SK-N-SH (cell line): ENCODE data around the gene BCAS3. TPM values are rescaled to one million over a fixed set of nuclear protein-coding genes. Genes with fewer than 3 reads are reported as not detected.
"Not testable (repeated sequence)": the region's sequence is repeated elsewhere in the genome, so short reads cannot be mapped to it uniquely, and the experiment has no call there.

Source experiments
- CTCF ChIA-PET: fragments of 300-600, 350-600 bp; formaldehyde crosslinking; extraction: SDS; loops from one replicate; lab custom pipeline; 2021; lab: Yijun Ruan, JAX
- POLR2A ChIA-PET: fragments of 350-600 bp; sonication (Branson Sonifier 250); formaldehyde crosslinking; extraction: SDS; loops from one replicate; lab custom pipeline; 2020; ENCODE audit warnings: antibody characterized with exemption, inconsistent platforms; lab: Yijun Ruan, JAX
- DNase-seq: peaks from one replicate; pipeline ENCODE4 v3.0.0; 2012
- H2AFZ ChIP-seq: fragments of 200-600 bp; sonication (generic); 2 replicates; pipeline ENCODE4 v1.8.1; 2016; ENCODE audit warnings: antibody characterized with exemption, mild to moderate bottlenecking, low read depth
- H3F3A ChIP-seq: fragments of 200-600 bp; sonication (generic); replicated peaks from 2 replicates; pipeline ENCODE3; 2016; ENCODE audit warnings: antibody characterized with exemption, mild to moderate bottlenecking; ENCODE audit not compliant: insufficient read depth
- H3K27ac ChIP-seq, 2 experiments: fragments of 200-500 bp in 1 of 2; fragments of 200-600 bp in 1 of 2; sonication (Bioruptor generic) in 1 of 2; sonication (generic), shearing (Covaris generic) in 1 of 2; 2 replicates each; pipeline versions ENCODE4 v1.5.1 to v1.6.1; 2014 to 2016; ENCODE audit warnings: low read depth in 2 of 2, inconsistent platforms in 1 of 2, low read length in 1 of 2, mild to moderate bottlenecking in 1 of 2, mixed read lengths in 1 of 2
- H3K27me3 ChIP-seq: fragments of 200-600 bp; sonication (generic), shearing (Covaris generic); 2 replicates; pipeline ENCODE4 v1.6.1; 2016; ENCODE audit warnings: mixed run types; ENCODE audit not compliant: insufficient read depth
- H3K36me3 ChIP-seq, 2 experiments: fragments of 200-500 bp in 1 of 2; fragments of 200-600 bp in 1 of 2; sonication (Bioruptor generic) in 1 of 2; sonication (generic) in 1 of 2; replicated peaks in 1 of 2; 2 replicates each; pipeline versions ENCODE3 to v1.5.1; 2014 to 2016; ENCODE audit warnings: low read length in 1 of 2, mild to moderate bottlenecking in 1 of 2; ENCODE audit not compliant: insufficient read depth in 2 of 2, control insufficient read depth in 1 of 2
- H3K4me1 ChIP-seq, 2 experiments: fragments of 200-500 bp in 1 of 2; fragments of 200-600 bp in 1 of 2; sonication (Bioruptor generic) in 1 of 2; sonication (generic), shearing (Covaris generic) in 1 of 2; 2 replicates each; pipeline versions ENCODE4 v1.5.1 to v1.6.1; 2014 to 2016; ENCODE audit warnings: low read depth in 1 of 2, low read length in 1 of 2, mixed run types in 1 of 2; ENCODE audit not compliant: insufficient read depth in 2 of 2, control insufficient read depth in 1 of 2
- H3K4me2 ChIP-seq: fragments of 200-600 bp; sonication (generic), shearing (Covaris generic); 2 replicates; pipeline ENCODE4 v1.6.1; 2017; ENCODE audit warnings: mixed run types
- H3K4me3 ChIP-seq, 2 experiments: fragments of 200-500 bp in 1 of 2; fragments of 200-600 bp in 1 of 2; sonication (Bioruptor generic) in 1 of 2; sonication (generic), shearing (Covaris generic) in 1 of 2; 2 replicates each; pipeline versions ENCODE4 v1.5.1 to v1.8.1; 2014 to 2016; ENCODE audit warnings: low read depth in 2 of 2, inconsistent platforms in 1 of 2, low read length in 1 of 2, mild to moderate bottlenecking in 1 of 2, mixed read lengths in 1 of 2, moderate library complexity in 1 of 2
- H3K79me2 ChIP-seq: fragments of 200-600 bp; sonication (generic); 2 replicates; pipeline ENCODE4 v1.8.1; 2017; ENCODE audit warnings: mild to moderate bottlenecking; ENCODE audit not compliant: insufficient read depth
- H3K9ac ChIP-seq: fragments of 200-600 bp; sonication (generic); 2 replicates; pipeline ENCODE4 v1.6.1; 2017; ENCODE audit warnings: mixed run types
- H3K9me2 ChIP-seq: fragments of 200-600 bp; sonication (generic); 2 replicates; pipeline ENCODE4 v1.6.1; 2017; ENCODE audit warnings: mixed run types
- H3K9me3 ChIP-seq: fragments of 200-600 bp; sonication (generic); 2 replicates; pipeline ENCODE4 v1.6.1; 2017; ENCODE audit warnings: mixed run types, mild to moderate bottlenecking, moderate library complexity
- H4K20me1 ChIP-seq: fragments of 200-600 bp; sonication (generic); 2 replicates; pipeline ENCODE4 v1.6.1; 2017; ENCODE audit warnings: mild to moderate bottlenecking, mixed run types; ENCODE audit not compliant: insufficient read depth
- CHD2 ChIP-seq: fragments of 150-350 bp; IDR thresholded peaks from 2 replicates; pipeline ENCODE4 v1.6.1; 2018; ENCODE audit warnings: low read length; ENCODE audit not compliant: partially characterized antibody
- EP300 ChIP-seq, 2 experiments: IDR thresholded peaks; 2 replicates each; pipeline versions ENCODE4 v1.4.0 to v1.6.1; 2012; ENCODE audit warnings: borderline replicate concordance in 1 of 2, low read depth in 1 of 2, low read length in 1 of 2
- FOSL2 ChIP-seq: IDR thresholded peaks from 2 replicates; pipeline ENCODE4 v1.4.0; 2012; ENCODE audit warnings: low read depth, mild to moderate bottlenecking, moderate library complexity, borderline replicate concordance
- GATA2 ChIP-seq: sonication (generic); formaldehyde crosslinking; IDR thresholded peaks from 2 replicates; pipeline ENCODE4 v1.5.0; 2020; ENCODE audit warnings: mild to moderate bottlenecking, missing genetic modification reagents
- JUND ChIP-seq: IDR thresholded peaks from 2 replicates; pipeline ENCODE4 v1.4.0; 2012
- RAD21 ChIP-seq: IDR thresholded peaks from 2 replicates; pipeline ENCODE4 v1.6.1; 2012; ENCODE audit warnings: mild to moderate bottlenecking, low read length
- REST ChIP-seq: IDR thresholded peaks from 2 replicates; pipeline ENCODE4 v1.6.1; 2012; ENCODE audit warnings: mild to moderate bottlenecking, low read depth, low read length, moderate library complexity
- TAF1 ChIP-seq: IDR thresholded peaks from 2 replicates; pipeline ENCODE4 v1.6.1; 2012; ENCODE audit warnings: low read depth, mild to moderate bottlenecking, low read length, moderate library complexity, borderline replicate concordance
- USF2 ChIP-seq: fragments of 150-350 bp; IDR thresholded peaks from 2 replicates; pipeline ENCODE4 v1.6.1; 2017; ENCODE audit warnings: antibody characterized with exemption, low read length, low read depth, borderline replicate concordance
- WGBS: methylation state at CpG from one replicate; pipeline ENCODE4 v1.1.6; 2017; ENCODE audit warnings: low lambda C conversion rate; 5-methylcytosine and 5-hydroxymethylcytosine counted together
- polyA plus RNA-seq, 3 experiments: library from polyadenylated mRNA; depleted of rRNA; stranded (reverse); fragments of >200 nt; gene quantifications; 2 replicates each; pipeline ENCODE4 v1.2.3, GENCODE V29; 2012

Gene BCAS3
- polyA plus RNA-seq, 1 of the 3 experiments (the other 2 are of a cell fraction) = 5.9 TPM

- H3K79me2 ChIP-seq = no peaks in the 10 kb centered on the region
- ChIA-PET CTCF (interaction anchor here (0.6 to 7.5 kb wide), 5 partner anchors 9 to 119 kb away, joined by 3 to 53 read pairs (median 3); no protein-coding TSS in a partner anchor), POLR2A (no interaction called here)
- H3K9ac ChIP-seq = no peak overlapping the region
- no peaks in the 10 kb centered on the region for H3K36me3 ChIP-seq
- TF ChIP-seq RAD21 (no peak), TAF1 (no peak), CHD2 (no peak), REST (no peak), EP300 (IDR thresholded peaks at IDR 0.05; ENCODE audit: borderline replicate concordance in 1 of 2, low read depth in 1 of 2, low read length in 1 of 2) (no peak), USF2 (no peak), GATA2 (CRISPR knock-in tag) (no peak), JUND (no peak), FOSL2 (no peak)
- no peak overlapping the region for H2AFZ ChIP-seq
- H3K9me2 ChIP-seq = no peaks in the 10 kb centered on the region
- H3K4me2 ChIP-seq = no peak overlapping the region
- WGBS = 56% methylated on average over 1 of the region's 1 CpG
- no peaks in the 10 kb centered on the region for H4K20me1 ChIP-seq
- H3F3A ChIP-seq = peaks cover 9% of the 10 kb centered on the region
- peaks cover 0 to under 1% of the 10 kb centered on the region in 2 experiments; a peak in 1 of 4 replicates for H3K4me1 ChIP-seq
- H3K4me3 ChIP-seq = no peak overlapping the region
- H3K27me3 ChIP-seq = no peaks in the 10 kb centered on the region
- H3K27ac ChIP-seq = no peak overlapping the region
- no peaks in the 10 kb centered on the region for H3K9me3 ChIP-seq
- DNase-seq = no peak
Measured at GRCh38 chr17:61429274-61429673, 751.6 kb downstream of the BCAS3 start.

- H3F3A ChIP-seq, H3K9me3 ChIP-seq, H3K79me2 ChIP-seq, H3K27ac ChIP-seq, H2AFZ ChIP-seq, H3K4me1 ChIP-seq, H3K4me3 ChIP-seq, DNase-seq, H3K9ac ChIP-seq, H3K27me3 ChIP-seq, H3K9me2 ChIP-seq, H3K4me2 ChIP-seq, H4K20me1 ChIP-seq, H3K36me3 ChIP-seq, POLR2A ChIA-PET: not testable (repeated sequence)
- 88% methylated on average over 6 of the region's 6 CpGs for WGBS
- CTCF ChIA-PET = interaction anchor here (7.5 kb wide), 1 partner anchor 17 kb away, joined by 53 read pairs; no protein-coding TSS in a partner anchor
Measured at GRCh38 chr17:61429831-61430230, 752.2 kb downstream of the BCAS3 start.
